K562 (cell line): Measurements from ENCODE around the gene PRPSAP1. TPM values are rescaled to one million over a fixed set of nuclear protein-coding genes. Genes with fewer than 3 reads are reported as not detected.

ENCODE experiments used
- ATAC-seq: fragments of 200-7000 bp; cut with Tn5 transposase; 3 replicates; pipeline ENCODE4 v1.9.1; 2020; ENCODE audit warnings: moderate library complexity
- BruUV-seq: library from RNA; stranded (reverse); fragments of 400-500 nt; replicated peaks from 2 replicates; lab custom pipeline; 2021; lab: Mats Ljungman, UMichigan
- CTCF ChIA-PET: fragments of 300-600 bp; formaldehyde crosslinking; extraction: SDS; loops from one replicate; lab custom pipeline; 2021; ENCODE audit warnings: low intra/inter-chr PET ratio; lab: Yijun Ruan, JAX
- POLR2A ChIA-PET: fragments of 300-600, 350-650 bp; sonication (Branson Sonifier 250); formaldehyde crosslinking; extraction: SDS; loops from one replicate; lab custom pipeline; 2021; ENCODE audit warnings: antibody characterized with exemption, inconsistent platforms; lab: Yijun Ruan, JAX
- DNase-seq, 4 experiments: peaks; one replicate each; pipeline versions ENCODE4 v3.0.0 to v3.0.0-alpha.2; 2011 to 2018; ENCODE audit warnings: low spot score in 3 of 4, mixed read lengths in 3 of 4; ENCODE audit errors: extremely low read depth in 1 of 4
- FAIRE-seq: peaks from 2 replicates; lab custom pipeline; 2011; peaks lifted over from hg19 to GRCh38; lab: Jason Lieb, UNC
- H2AFZ ChIP-seq: 2 replicates; pipeline ENCODE4 v1.6.0; 2011; ENCODE audit warnings: low read depth, low read length, control low read depth, inconsistent platforms
- H3K27ac ChIP-seq: fragments of 200-600 bp; 3 replicates; pipeline ENCODE4 v1.8.0; 2011; ENCODE audit warnings: low read depth, mild to moderate bottlenecking, control low read depth, inconsistent platforms, low read length, moderate library complexity, mixed read lengths; ENCODE audit errors: extremely low read depth
- H3K27me3 ChIP-seq, 2 experiments: fragments of 300-600 bp in 1 of 2; 2 replicates in 1 of 2; 3 replicates in 1 of 2; pipeline versions ENCODE4 v1.6.0 to v1.8.0; 2011; ENCODE audit warnings: inconsistent platforms in 2 of 2, low read length in 2 of 2, mild to moderate bottlenecking in 1 of 2, mixed read lengths in 1 of 2, moderate library complexity in 1 of 2; ENCODE audit not compliant: control insufficient read depth in 2 of 2, insufficient read depth in 2 of 2
- H3K36me3 ChIP-seq: fragments of 300-600 bp; 3 replicates; pipeline ENCODE4 v1.8.0; 2011; ENCODE audit warnings: mild to moderate bottlenecking, low read length, inconsistent platforms; ENCODE audit not compliant: control insufficient read depth, insufficient read depth
- H3K4me1 ChIP-seq, 2 experiments: fragments of 200-600 bp in 1 of 2; replicated peaks in 1 of 2; 2 replicates in 1 of 2; 3 replicates in 1 of 2; pipeline versions ENCODE4 v1.5.1 to v1.8.0; 2011; ENCODE audit warnings: inconsistent platforms in 2 of 2, low read length in 2 of 2, mild to moderate bottlenecking in 1 of 2, mixed read lengths in 1 of 2, moderate library complexity in 1 of 2; ENCODE audit not compliant: control insufficient read depth in 2 of 2, insufficient read depth in 2 of 2
- H3K4me2 ChIP-seq: 2 replicates; pipeline ENCODE4 v1.6.1; 2011; ENCODE audit warnings: low read length, control low read depth, inconsistent platforms, mixed read lengths; ENCODE audit not compliant: insufficient read depth
- H3K4me3 ChIP-seq: fragments of 200-600 bp; sonication (generic), shearing (Covaris generic); 2 replicates; pipeline ENCODE4 v1.5.1; 2016; ENCODE audit warnings: control low read depth, inconsistent platforms
- H3K79me2 ChIP-seq: fragments of 200-600 bp; 3 replicates; pipeline ENCODE4 v1.8.0; 2011; ENCODE audit warnings: low read length, inconsistent platforms; ENCODE audit not compliant: control insufficient read depth, insufficient read depth
- H3K9ac ChIP-seq, 2 experiments: 2 replicates each; pipeline versions ENCODE4 v1.6.0 to v1.6.1; 2011; ENCODE audit warnings: low read depth in 2 of 2, low read length in 2 of 2, control low read depth in 1 of 2, inconsistent platforms in 1 of 2, mild to moderate bottlenecking in 1 of 2, mixed read lengths in 1 of 2; ENCODE audit not compliant: insufficient read depth in 1 of 2
- H3K9me1 ChIP-seq: one replicate; pipeline ENCODE4 v1.6.0; 2011; ENCODE audit warnings: inconsistent platforms, mild to moderate bottlenecking, low read length, moderate library complexity; ENCODE audit not compliant: control insufficient read depth, insufficient read depth
- H3K9me3 ChIP-seq: replicated peaks from 2 replicates; pipeline ENCODE4 v1.5.1; 2011; ENCODE audit warnings: low read depth, low read length, inconsistent platforms; ENCODE audit not compliant: control insufficient read depth, insufficient read depth
- H4K20me1 ChIP-seq: replicated peaks from 2 replicates; pipeline ENCODE4 v1.6.1; 2011; ENCODE audit warnings: low read length, inconsistent platforms, mixed read lengths; ENCODE audit not compliant: control insufficient read depth, insufficient read depth
- BCOR ChIP-seq: fragments of 450-650 bp; IDR thresholded peaks from 2 replicates; pipeline ENCODE4 v1.6.1; 2016
- C11orf30 ChIP-seq: fragments of 450-650 bp; IDR thresholded peaks from 2 replicates; pipeline ENCODE4 v1.6.1; 2016; ENCODE audit warnings: low read depth, mild to moderate bottlenecking
- DPF2 ChIP-seq: fragments of 450-650 bp; IDR thresholded peaks from 2 replicates; pipeline ENCODE4 v1.6.1; 2016
- EGR1 ChIP-seq: fragments of 450-650 bp; conservative IDR thresholded peaks from 2 replicates; pipeline ENCODE4 v1.6.1; 2017; ENCODE audit warnings: mild to moderate bottlenecking
- FIP1L1 ChIP-seq: fragments of 200-400 bp; formaldehyde crosslinking; IDR thresholded peaks from 2 replicates; pipeline ENCODE4 v1.6.1; 2018; ENCODE audit warnings: mild to moderate bottlenecking, low read depth, low read length; ENCODE audit not compliant: poor library complexity, severe bottlenecking
- FOXJ3 ChIP-seq: sonication (generic); formaldehyde crosslinking; IDR thresholded peaks from 2 replicates; pipeline ENCODE4 v1.4.0; 2020; ENCODE audit warnings: mild to moderate bottlenecking, missing genetic modification reagents
- FOXM1 ChIP-seq, 2 experiments: fragments of 450-650 bp in 1 of 2; sonication (generic) in 1 of 2; formaldehyde crosslinking in 1 of 2; IDR thresholded peaks; 2 replicates each; pipeline versions ENCODE4 v1.6.1 to v1.9.0; 2017 to 2022; ENCODE audit warnings: low read depth in 2 of 2, mild to moderate bottlenecking in 2 of 2, missing genetic modification reagents in 1 of 2, moderate library complexity in 1 of 2
- KLF1 ChIP-seq: fragments of 450-650 bp; IDR thresholded peaks from 2 replicates; pipeline ENCODE4 v1.6.1; 2016; ENCODE audit warnings: missing genetic modification characterization, missing compliant biosample characterization
- RAD21 ChIP-seq, 2 experiments: fragments of 250-450 bp in 1 of 2; fragments of 450-650 bp in 1 of 2; sonication (Bioruptor Pico) in 1 of 2; formaldehyde crosslinking in 1 of 2; IDR thresholded peaks in 1 of 2; conservative IDR thresholded peaks in 1 of 2; 2 replicates each; pipeline versions ENCODE4 v1.4.0 to v1.8.0; 2020 to 2022; ENCODE audit warnings: mild to moderate bottlenecking in 2 of 2, moderate library complexity in 1 of 2
- RBM15 ChIP-seq: fragments of 200-400 bp; formaldehyde crosslinking; IDR thresholded peaks from 2 replicates; pipeline ENCODE4 v1.6.1; 2018; ENCODE audit warnings: mild to moderate bottlenecking, low read length, moderate library complexity; ENCODE audit not compliant: insufficient read depth
- RFX1 ChIP-seq: fragments of 450-650 bp; IDR thresholded peaks from 2 replicates; pipeline ENCODE4 v1.6.1; 2016; ENCODE audit warnings: mild to moderate bottlenecking, moderate library complexity
- SAFB ChIP-seq: fragments of 200-400 bp; formaldehyde crosslinking; IDR thresholded peaks from 2 replicates; pipeline ENCODE4 v1.6.1; 2017; ENCODE audit warnings: low read depth, low read length, borderline replicate concordance
- TAF9B ChIP-seq: fragments of 450-650 bp; IDR thresholded peaks from 2 replicates; pipeline ENCODE4 v1.6.1; 2018; ENCODE audit warnings: mild to moderate bottlenecking; ENCODE audit not compliant: partially characterized antibody
- WHSC1 ChIP-seq: IDR thresholded peaks from one replicate; pipeline ENCODE4 v1.6.1; 2012; ENCODE audit warnings: low read length, control low read depth, inconsistent platforms
- ZNF175 ChIP-seq: fragments of 200-800 bp; sonication (Bioruptor generic); IDR thresholded peaks from 2 replicates; pipeline ENCODE4 v1.6.1; 2016; ENCODE audit warnings: low read depth, mild to moderate bottlenecking, missing genetic modification characterization, missing compliant biosample characterization
- ZNF431 ChIP-seq: sonication (generic); formaldehyde crosslinking; IDR thresholded peaks from 2 replicates; pipeline ENCODE4 v1.8.0; 2022; ENCODE audit warnings: mild to moderate bottlenecking, missing genetic modification reagents
- WGBS: fragments of 100-300 bp; shearing (Covaris generic); methylation state at CpG from one replicate; pipeline ENCODE4 v1.1.6; 2016; ENCODE audit warnings: low coverage, mixed read lengths; ENCODE audit not compliant: insufficient coverage; ENCODE audit errors: missing lambda C conversion rate; 5-methylcytosine and 5-hydroxymethylcytosine counted together
- in situ Hi-C: fragments of 300-500 bp; cut with MboI; formaldehyde crosslinking; loops from 4 replicates; pipeline ENCODE4 v1.15.0; 2018; ENCODE audit warnings: inconsistent platforms, mixed read lengths
- intact Hi-C: fragments of 100-400 bp; cut with micrococcal nuclease; formaldehyde crosslinking; loops from 2 replicates; pipeline ENCODE4 v1.14.2; 2022
- polyA plus RNA-seq, 8 experiments: library from polyadenylated mRNA; depleted of rRNA in 4 of 8; stranded (reverse) in 5 of 8; unstranded in 3 of 8; fragments of >200 nt; fragmentation: Nextera tagmentation in 2 of 8; fragmentation: Illumina TruSeq in 1 of 8; extraction: Ambion mirVana in 2 of 8; extraction: Trizol in 1 of 8; gene quantifications; 2 replicates each; pipeline versions ENCODE4 v1.2.1 to v1.2.3, GENCODE V29; 2011 to 2014; ENCODE audit warnings: inconsistent platforms in 1 of 8, missing spikeins in 1 of 8
- total RNA-seq, 7 experiments: library from RNA; depleted of rRNA in 6 of 7; stranded (reverse); fragments of >200 nt in 6 of 7; fragmentation: Illumina TruSeq in 2 of 7; extraction: Trizol in 2 of 7; gene quantifications; 2 replicates each; pipeline versions ENCODE4 v1.2.1 to v1.2.3, GENCODE V29; 2011 to 2021; ENCODE audit warnings: low replicate concordance in 1 of 7
- TF ChIP-seq, protein P1 (sequence below): sonication (generic); formaldehyde crosslinking; IDR thresholded peaks from 2 replicates; pipeline ENCODE4 v1.8.0; 2022; ENCODE audit warnings: missing genetic modification reagents, mild to moderate bottlenecking, borderline replicate concordance

Gene PRPSAP1
- total and polyA plus RNA-seq, 9 of the 15 experiments (the other 6 are each of a cell fraction or from before 2014, with no cell fraction given) = 21.9 to 77.1 (median 40.8) TPM

DNA sequence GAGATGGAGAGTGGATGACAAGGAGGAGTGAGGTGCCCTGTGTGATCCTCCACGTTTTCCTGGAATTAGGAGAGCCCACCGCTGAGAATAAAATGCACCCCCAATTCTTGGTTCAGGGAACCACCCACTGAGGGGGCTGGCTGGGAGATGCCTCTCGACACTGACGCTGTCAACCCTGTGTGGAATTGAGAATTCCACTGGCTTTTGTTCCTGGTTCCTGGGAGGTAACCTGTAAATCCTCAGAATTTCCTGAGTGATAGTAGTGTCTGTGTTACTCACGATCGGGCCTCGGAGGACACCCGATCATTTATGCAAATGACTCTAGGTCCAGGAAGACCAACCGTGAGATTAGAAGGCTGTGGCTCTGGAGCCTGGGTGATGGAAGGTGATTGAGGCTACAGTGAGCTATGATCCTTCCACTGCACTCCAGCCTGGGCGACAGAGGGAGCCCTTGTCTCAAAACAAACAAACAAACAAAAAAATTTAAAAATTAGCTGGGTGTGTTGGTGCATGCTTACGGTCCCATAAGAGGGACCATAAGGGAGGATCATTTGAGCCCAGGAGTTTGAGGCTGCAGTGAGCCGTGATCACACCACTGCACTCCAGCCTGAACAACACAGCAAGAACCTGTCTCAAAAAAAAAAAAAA lies 11.7 kb upstream of the PRPSAP1 start (continued):
- TF ChIP-seq FOXM1 (IDR thresholded peaks at IDR 0.05; ENCODE audit: low read depth) = no peak
- no peak for TF ChIP-seq FOXM1 (CRISPR knock-in tag; IDR thresholded peaks at IDR 0.05; ENCODE audit: low read depth)
- TF ChIP-seq RAD21 (CRISPR knock-in tag; conservative IDR thresholded peaks at IDR 0.05 in 1 of 2, IDR thresholded peaks at IDR 0.05 in 1 of 2) = peak; percentile 27 to 36; a peak in 3 of 4 replicates
- no peak for TF ChIP-seq SAFB

DNA sequence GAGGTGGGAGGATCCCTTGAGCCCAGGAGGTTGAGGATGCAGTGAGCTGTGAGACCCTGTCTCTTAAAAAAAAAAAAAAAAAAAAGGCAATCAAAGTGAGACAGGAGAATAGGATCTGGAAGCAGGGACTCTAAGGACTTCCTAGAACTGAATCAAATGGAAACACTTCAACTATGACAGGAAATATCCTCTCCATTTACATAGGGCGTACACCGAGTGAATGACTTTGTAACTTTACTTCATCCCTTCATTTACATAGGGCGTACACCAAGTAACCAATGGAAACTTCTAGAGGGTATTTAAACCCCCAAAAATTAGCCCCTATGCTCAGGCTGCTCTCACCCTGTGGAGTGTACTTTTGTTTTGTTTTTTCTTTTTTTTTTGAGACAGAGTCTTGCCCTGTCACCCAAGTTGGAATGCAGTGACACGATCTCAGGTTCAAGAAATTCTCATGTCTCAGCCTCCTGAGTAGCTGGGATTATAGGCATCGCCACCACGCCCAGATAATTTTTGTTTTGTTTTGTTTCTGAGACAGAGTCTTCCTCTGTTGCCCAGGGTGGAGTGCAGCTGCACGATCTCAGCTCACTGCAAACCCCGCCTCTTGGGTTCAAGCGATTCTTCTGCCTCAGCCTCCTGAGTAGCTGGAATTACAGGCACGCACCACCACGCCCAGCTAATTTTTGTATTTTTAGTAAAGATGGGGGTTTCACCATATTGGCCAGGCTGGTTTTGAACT lies 9.6 kb upstream of the PRPSAP1 start:
- H3K79me2 ChIP-seq = no peaks in the 10 kb centered on the region
- ATAC-seq = peak; percentile 79
- intact Hi-C loops (no loop called here), in situ Hi-C loops (no loop called here)
- H3K36me3 ChIP-seq = no peaks in the 10 kb centered on the region
- no peaks in the 10 kb centered on the region for H4K20me1 ChIP-seq
- peak overlapping the region; percentile 52; the same call in 1 of the 2 replicates for H2AFZ ChIP-seq
- ChIA-PET POLR2A (interaction anchor here (0.8 to 2.5 kb wide), 4 partner anchors 9 to 61 kb away, joined by 4 to 17 read pairs (median 8); partner anchors contain the start of genes PRPSAP1 and SPHK1), CTCF (no interaction called here)
- H3K4me1 ChIP-seq = peaks cover 0 to 24% of the 10 kb centered on the region in 2 experiments; a peak in 4 of 5 replicates
- H3K9me1 ChIP-seq = no peaks in the 10 kb centered on the region
- H3K4me3 ChIP-seq = no peak overlapping the region
- peak overlapping the region; percentile 36 for H3K4me2 ChIP-seq
- no TSS peak for BruUV-seq
- DNase-seq = no peak
- 32% methylated on average over 11 of the region's 11 CpGs for WGBS
- peak overlapping the region; percentile 19; the same call in 1 of the 3 replicates for H3K27ac ChIP-seq
- H3K27me3 ChIP-seq = no peaks in the 10 kb centered on the region
- peak; percentile 80 for FAIRE-seq
- no peak overlapping the region for H3K9ac ChIP-seq
- no peaks in the 10 kb centered on the region for H3K9me3 ChIP-seq
- TF ChIP-seq RBM15 (no peak), RFX1 (peak; percentile 70; the same call in 1 of the 2 replicates), DPF2 (peak; percentile 57; the same call in 1 of the 2 replicates), BCOR (peak; percentile 31; the same call in 1 of the 2 replicates), C11orf30 (peak; percentile 63), ZNF175 (no peak), FOXJ3 (CRISPR knock-in tag) (no peak), EGR1 (no peak), KLF1 (tag) (no peak; the same call in 1 of the 2 replicates), TAF9B (peak; percentile 18), FIP1L1 (no peak), WHSC1 (no peak), ZNF431 (no peak)
- TF ChIP-seq, protein P1, sequence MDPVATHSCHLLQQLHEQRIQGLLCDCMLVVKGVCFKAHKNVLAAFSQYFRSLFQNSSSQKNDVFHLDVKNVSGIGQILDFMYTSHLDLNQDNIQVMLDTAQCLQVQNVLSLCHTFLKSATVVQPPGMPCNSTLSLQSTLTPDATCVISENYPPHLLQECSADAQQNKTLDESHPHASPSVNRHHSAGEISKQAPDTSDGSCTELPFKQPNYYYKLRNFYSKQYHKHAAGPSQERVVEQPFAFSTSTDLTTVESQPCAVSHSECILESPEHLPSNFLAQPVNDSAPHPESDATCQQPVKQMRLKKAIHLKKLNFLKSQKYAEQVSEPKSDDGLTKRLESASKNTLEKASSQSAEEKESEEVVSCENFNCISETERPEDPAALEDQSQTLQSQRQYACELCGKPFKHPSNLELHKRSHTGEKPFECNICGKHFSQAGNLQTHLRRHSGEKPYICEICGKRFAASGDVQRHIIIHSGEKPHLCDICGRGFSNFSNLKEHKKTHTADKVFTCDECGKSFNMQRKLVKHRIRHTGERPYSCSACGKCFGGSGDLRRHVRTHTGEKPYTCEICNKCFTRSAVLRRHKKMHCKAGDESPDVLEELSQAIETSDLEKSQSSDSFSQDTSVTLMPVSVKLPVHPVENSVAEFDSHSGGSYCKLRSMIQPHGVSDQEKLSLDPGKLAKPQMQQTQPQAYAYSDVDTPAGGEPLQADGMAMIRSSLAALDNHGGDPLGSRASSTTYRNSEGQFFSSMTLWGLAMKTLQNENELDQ (CRISPR knock-in tag) = no peak
